DOHH2 (cell line): ENCODE measurements around the gene ARPC5L.
A peak's percentile ranks its signal among the peaks of the same experiment; 100 is the strongest.

Source experiments
- EZH2phosphoT487 ChIP-seq: fragments of 200-600 bp; sonication (generic); IDR thresholded peaks from 2 replicates; pipeline ENCODE4 v1.6.1; 2017; ENCODE audit warnings: borderline replicate concordance, mild to moderate bottlenecking, antibody characterized with exemption, low read length, moderate library complexity, mixed read lengths
- TF ChIP-seq, protein P1 (sequence below): fragments of 200-600 bp; sonication (generic); IDR thresholded peaks from one replicate; pipeline ENCODE4 v1.5.1; 2014; ENCODE audit warnings: antibody characterized with exemption, mild to moderate bottlenecking, low read depth, low read length; ENCODE audit not compliant: poor library complexity, severe bottlenecking

DNA sequence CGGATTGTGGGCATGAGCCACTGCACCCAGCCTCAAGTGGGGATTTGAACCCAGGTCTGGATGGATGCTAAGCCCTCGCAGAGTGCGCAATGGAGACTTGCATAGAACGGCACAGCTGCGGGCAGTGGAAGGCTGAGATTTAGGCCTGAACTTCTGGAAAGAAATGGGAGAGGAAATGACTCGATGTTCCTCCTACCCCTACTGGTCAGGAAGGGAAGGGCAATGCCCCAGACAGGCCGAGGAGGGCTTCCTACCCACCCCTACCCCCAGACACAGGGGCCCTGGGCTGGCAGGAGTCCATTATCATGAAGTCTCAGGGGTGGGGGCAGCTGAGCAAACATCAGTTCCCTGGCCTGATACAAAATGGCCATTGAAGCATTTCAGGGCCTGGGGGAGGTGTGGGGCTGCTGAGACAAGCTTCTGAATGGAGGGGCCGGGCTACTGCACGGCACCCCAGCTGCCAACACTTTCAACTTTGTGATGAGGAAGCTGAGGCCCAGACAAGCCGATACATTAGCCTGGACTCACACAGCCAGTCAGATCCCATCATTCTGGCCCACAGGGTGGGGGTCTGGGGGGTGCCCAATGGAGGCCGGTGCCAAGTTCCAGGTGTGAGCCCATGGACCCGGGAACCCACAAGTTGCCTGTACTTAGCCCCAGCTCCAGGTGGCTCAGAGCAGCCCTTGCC, 22.2 kb upstream of the ARPC5L start:
- TF ChIP-seq, protein P1, sequence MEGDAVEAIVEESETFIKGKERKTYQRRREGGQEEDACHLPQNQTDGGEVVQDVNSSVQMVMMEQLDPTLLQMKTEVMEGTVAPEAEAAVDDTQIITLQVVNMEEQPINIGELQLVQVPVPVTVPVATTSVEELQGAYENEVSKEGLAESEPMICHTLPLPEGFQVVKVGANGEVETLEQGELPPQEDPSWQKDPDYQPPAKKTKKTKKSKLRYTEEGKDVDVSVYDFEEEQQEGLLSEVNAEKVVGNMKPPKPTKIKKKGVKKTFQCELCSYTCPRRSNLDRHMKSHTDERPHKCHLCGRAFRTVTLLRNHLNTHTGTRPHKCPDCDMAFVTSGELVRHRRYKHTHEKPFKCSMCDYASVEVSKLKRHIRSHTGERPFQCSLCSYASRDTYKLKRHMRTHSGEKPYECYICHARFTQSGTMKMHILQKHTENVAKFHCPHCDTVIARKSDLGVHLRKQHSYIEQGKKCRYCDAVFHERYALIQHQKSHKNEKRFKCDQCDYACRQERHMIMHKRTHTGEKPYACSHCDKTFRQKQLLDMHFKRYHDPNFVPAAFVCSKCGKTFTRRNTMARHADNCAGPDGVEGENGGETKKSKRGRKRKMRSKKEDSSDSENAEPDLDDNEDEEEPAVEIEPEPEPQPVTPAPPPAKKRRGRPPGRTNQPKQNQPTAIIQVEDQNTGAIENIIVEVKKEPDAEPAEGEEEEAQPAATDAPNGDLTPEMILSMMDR: peak; percentile 51
- no peak for TF ChIP-seq EZH2phosphoT487
